SK-N-SH (cell line): ENCODE results near the gene CCDC28A.

ENCODE experiments used
- EP300 ChIP-seq, 2 experiments: IDR thresholded peaks; 2 replicates each; pipeline versions ENCODE4 v1.4.0 to v1.6.1; 2012; ENCODE audit warnings: borderline replicate concordance in 1 of 2, low read depth in 1 of 2, low read length in 1 of 2
- EZH2phosphoT487 ChIP-seq: fragments of 200-600 bp; sonication (generic); IDR thresholded peaks from 2 replicates; pipeline ENCODE4 v1.6.1; 2017; ENCODE audit warnings: low read depth, mixed run types, mild to moderate bottlenecking, antibody characterized with exemption, moderate library complexity, borderline replicate concordance
- POLR2AphosphoS5 ChIP-seq: IDR thresholded peaks from 2 replicates; pipeline ENCODE4 v1.6.1; 2012; ENCODE audit warnings: low read depth, low read length
- RCOR1 ChIP-seq: fragments of 150-350 bp; IDR thresholded peaks from 2 replicates; pipeline ENCODE4 v1.6.1; 2017; ENCODE audit warnings: antibody characterized with exemption, low read length
- SMC3 ChIP-seq: IDR thresholded peaks from 2 replicates; pipeline ENCODE4 v1.6.1; 2012; ENCODE audit warnings: low read depth, low read length, improper control_type of control experiment
- TAF1 ChIP-seq: IDR thresholded peaks from 2 replicates; pipeline ENCODE4 v1.6.1; 2012; ENCODE audit warnings: low read depth, mild to moderate bottlenecking, low read length, moderate library complexity, borderline replicate concordance
- TF ChIP-seq, protein P1 (sequence below): fragments of 200-600 bp; sonication (generic); IDR thresholded peaks from 2 replicates; pipeline ENCODE4 v1.6.1; 2017; ENCODE audit warnings: antibody characterized with exemption, mild to moderate bottlenecking, moderate library complexity
- TF ChIP-seq, protein P2 (sequence below): IDR thresholded peaks from 2 replicates; pipeline ENCODE4 v1.4.0; 2012; ENCODE audit warnings: low read depth

DNA sequence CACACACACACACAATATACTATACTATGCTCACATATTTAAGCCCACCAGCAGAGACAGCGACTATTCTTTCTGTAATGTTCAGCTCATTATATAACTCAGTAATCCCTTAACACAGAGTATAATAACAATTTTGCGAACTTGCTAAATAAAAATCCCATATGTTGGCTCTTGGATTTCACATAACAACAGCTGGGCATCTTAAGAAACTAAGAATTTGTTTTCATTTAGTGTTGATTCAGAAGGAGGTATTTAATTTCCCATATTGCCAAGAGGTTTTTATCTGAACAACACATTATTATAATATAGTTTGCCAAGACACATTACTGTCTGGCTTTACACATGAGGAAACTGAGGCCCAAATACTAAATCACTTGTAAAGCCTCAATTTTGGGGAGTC lies 29.8 kb downstream of the CCDC28A start:
- TF ChIP-seq, protein P1, sequence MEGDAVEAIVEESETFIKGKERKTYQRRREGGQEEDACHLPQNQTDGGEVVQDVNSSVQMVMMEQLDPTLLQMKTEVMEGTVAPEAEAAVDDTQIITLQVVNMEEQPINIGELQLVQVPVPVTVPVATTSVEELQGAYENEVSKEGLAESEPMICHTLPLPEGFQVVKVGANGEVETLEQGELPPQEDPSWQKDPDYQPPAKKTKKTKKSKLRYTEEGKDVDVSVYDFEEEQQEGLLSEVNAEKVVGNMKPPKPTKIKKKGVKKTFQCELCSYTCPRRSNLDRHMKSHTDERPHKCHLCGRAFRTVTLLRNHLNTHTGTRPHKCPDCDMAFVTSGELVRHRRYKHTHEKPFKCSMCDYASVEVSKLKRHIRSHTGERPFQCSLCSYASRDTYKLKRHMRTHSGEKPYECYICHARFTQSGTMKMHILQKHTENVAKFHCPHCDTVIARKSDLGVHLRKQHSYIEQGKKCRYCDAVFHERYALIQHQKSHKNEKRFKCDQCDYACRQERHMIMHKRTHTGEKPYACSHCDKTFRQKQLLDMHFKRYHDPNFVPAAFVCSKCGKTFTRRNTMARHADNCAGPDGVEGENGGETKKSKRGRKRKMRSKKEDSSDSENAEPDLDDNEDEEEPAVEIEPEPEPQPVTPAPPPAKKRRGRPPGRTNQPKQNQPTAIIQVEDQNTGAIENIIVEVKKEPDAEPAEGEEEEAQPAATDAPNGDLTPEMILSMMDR: no peak
- TF ChIP-seq EZH2phosphoT487 (no peak), EP300 (IDR thresholded peaks at IDR 0.05; ENCODE audit: borderline replicate concordance in 1 of 2, low read depth in 1 of 2, low read length in 1 of 2) (no peak), POLR2AphosphoS5 (no peak), SMC3 (no peak), RCOR1 (no peak), TAF1 (no peak)
- TF ChIP-seq, protein P2, sequence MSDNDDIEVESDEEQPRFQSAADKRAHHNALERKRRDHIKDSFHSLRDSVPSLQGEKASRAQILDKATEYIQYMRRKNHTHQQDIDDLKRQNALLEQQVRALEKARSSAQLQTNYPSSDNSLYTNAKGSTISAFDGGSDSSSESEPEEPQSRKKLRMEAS: no peak
